ENCODE measurements around the gene SHISA5.
A peak's percentile ranks its signal among the peaks of the same experiment; 100 is the strongest.

The SHISA5 gene

GRCh38 chr3:48429317-48429959, 74.5 kb downstream of the SHISA5 start:
- DNase-seq, result peak; percentile 16 to 38

- peak in 1 of 2 experiments; percentile 0 for DNase-seq
Observed at GRCh38 chr3:48428572-48429316, 75.2 kb downstream of the SHISA5 start.

- no peak for DNase-seq
Observed at GRCh38 chr3:48428088-48428571, 75.8 kb downstream of the SHISA5 start.

- no peak for DNase-seq
Observed at GRCh38 chr3:48427630-48427962, 76.4 kb downstream of the SHISA5 start.

GRCh38 chr3:48426944-48427629, 76.9 kb downstream of the SHISA5 start:
- no peak for DNase-seq

GRCh38 chr3:48426401-48426909, 77.5 kb downstream of the SHISA5 start:
- no peak for DNase-seq

- DNase-seq, result no peak
Observed at GRCh38 chr3:48425281-48425812, 78.6 kb downstream of the SHISA5 start.

- no peak for DNase-seq
Observed at GRCh38 chr3:48423883-48424695, 79.9 kb downstream of the SHISA5 start.

GRCh38 chr3:48423241-48423882, 80.6 kb downstream of the SHISA5 start:
- DNase-seq, result no peak

GRCh38 chr3:48422681-48423080, 81.3 kb downstream of the SHISA5 start:
- no peak for DNase-seq

GRCh38 chr3:48422272-48422671, 81.7 kb downstream of the SHISA5 start:
- DNase-seq, result no peak

GRCh38 chr3:48420561-48420960, 83.4 kb downstream of the SHISA5 start:
- DNase-seq, result no peak

- DNase-seq, result no peak
Observed at GRCh38 chr3:48419597-48419996, 84.4 kb downstream of the SHISA5 start.

- no peak for DNase-seq
Observed at GRCh38 chr3:48419149-48419548, 84.8 kb downstream of the SHISA5 start.

GRCh38 chr3:48418651-48419050, 85.3 kb downstream of the SHISA5 start:
- no peak for DNase-seq

- no peak for DNase-seq
Observed at GRCh38 chr3:48418140-48418539, 85.8 kb downstream of the SHISA5 start.
